NCI-H2081 treated with DMSO at 0.1 percent for 48 hours (cell line): ENCODE results near the gene PTPRG.

Experiments
- DNase-seq: peaks from one replicate; lab custom pipeline; 2025; lab: John Stamatoyannopoulos, UW

The PTPRG gene

DNA sequence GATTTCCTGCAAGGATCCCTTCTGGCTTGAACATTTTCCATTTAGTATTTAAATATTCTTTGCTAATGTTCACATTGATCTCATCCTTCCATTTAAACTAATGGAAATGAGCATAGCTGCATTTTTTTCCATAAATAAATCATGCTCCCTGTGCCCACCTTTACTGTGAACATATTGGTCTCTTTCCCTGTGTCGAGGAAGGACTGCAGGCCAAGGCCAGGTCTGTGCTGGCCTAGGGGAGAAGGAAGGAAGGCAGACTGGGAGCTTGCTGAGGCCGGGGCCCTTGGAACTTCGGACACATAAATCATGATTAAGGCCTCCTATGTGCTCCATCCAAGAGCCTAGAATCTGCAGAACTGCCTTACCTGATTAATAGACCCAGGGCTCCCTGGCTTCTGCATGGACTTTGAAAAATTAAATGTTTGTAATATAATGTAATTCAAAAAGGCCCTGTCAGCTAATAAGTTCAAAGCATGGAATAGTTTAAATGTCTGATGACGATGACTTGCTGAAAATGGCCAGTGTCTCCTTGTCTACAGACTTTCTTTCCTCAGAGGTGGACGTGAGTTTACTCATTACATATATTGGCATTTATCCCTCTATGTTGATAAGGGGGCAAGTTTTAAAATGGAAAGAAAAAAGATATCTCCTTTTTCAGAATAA, 636.1 kb downstream of the PTPRG start:
- no peak for DNase-seq

DNA sequence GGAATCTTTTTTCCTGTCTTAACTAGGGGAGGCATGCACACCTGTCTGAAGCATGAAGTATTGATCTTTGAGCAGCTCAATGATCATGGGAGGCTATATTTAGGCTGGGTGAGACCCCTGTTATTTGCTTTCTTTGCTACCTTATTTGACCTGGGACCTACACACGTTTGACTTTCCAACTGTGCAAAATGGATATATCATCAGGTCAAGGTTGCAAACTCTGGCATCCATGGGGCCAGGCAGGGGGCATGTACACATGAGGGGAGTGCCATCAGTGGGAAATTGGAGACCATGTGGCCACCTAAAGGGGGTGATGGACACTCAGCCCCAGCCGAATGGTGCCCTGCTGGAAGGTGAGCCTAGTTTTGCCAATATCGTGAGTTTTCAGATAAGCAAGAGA, 637.8 kb downstream of the PTPRG start:
- no peak for DNase-seq

DNA sequence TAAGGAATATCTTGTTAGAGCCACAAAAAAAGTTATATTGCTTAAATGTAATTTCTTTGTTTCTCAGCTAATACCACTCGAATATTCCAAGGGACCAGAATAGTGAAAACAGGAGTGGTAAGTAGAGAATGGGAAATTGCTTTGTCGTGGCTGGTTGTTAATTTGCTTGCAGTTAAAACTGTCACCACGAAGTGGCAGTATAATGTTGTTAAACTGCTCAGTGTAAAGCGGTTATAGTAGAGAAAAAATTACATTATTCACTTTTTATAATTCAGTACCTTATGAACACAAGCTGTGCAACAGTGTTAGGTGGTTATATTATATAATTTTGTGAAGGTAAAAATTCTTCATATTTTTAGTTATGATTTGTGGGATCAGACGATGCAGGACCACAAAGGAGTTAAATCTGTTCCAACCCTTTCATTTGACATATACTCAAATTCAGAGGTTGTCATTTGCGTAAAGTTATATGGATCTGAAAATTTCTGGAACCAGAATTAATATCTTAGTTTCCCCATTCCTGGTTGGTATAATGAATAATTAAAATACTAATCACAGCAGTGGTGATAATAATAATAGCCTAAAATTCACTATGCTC, 640.2 kb downstream of the PTPRG start:
- no peak for DNase-seq

DNA sequence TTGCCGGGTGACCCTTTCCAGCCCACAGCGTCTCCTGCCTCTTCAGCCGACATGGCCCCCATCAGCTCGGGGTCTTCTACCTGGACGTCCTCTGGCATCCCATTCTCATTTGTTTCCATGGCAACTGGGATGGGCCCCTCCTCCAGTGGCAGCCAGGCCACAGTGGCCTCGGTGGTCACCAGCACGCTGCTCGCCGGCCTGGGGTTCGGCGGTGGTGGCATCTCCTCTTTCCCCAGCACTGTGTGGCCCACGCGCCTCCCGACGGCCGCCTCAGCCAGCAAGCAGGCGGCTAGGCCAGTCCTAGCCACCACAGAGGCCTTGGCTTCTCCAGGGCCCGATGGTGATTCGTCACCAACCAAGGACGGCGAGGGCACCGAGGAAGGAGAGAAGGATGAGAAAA, 641.8 kb downstream of the PTPRG start:
- no peak for DNase-seq

DNA sequence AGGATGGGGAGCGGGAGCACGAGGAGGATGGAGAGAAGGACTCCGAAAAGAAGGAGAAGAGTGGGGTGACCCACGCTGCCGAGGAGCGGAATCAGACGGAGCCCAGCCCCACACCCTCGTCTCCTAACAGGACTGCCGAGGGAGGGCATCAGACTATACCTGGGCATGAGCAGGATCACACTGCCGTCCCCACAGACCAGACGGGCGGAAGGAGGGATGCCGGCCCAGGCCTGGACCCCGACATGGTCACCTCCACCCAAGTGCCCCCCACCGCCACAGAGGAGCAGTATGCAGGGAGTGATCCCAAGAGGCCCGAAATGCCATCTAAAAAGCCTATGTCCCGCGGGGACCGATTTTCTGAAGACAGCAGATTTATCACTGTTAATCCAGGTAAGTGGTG, 642.2 kb downstream of the PTPRG start:
- no peak for DNase-seq

DNA sequence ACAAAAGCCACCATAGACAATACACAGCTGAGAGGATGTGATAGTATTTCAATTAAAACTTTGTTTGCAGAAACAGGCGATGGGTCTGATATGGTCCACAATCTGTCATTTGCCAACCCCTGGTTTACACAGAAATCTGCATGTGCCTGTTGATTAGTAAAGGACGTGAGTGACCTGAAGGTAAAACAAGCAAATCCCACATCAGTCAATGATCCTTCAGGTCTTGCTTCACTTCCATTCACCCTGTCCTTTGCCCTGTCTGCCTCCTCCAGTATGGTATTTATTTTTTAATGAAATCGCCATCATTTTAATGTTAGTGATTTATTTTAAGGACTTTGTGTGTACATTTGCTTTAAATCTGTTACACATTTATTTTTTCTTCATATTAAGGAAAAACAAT, 645.8 kb downstream of the PTPRG start:
- DNase-seq: no peak

DNA sequence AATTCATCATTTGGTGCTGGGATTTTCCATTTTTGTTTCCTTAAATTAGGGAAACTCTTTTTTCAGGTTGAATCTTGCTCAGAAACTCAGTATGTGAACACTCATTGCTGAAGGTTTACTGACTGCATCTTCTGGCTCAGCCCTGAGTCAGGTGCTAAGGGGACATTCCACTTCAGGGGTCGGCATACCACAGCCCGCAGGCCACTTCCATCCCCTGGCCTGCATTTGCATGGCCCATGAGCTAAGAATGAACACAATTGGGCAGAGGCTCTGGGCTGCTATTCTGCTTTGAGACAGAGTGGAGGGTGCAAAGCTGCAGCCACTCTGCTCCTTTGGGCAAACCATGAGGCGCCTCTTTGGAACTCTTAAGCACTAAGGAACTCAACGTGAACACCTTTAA, 647.0 kb downstream of the PTPRG start:
- no peak for DNase-seq

DNA sequence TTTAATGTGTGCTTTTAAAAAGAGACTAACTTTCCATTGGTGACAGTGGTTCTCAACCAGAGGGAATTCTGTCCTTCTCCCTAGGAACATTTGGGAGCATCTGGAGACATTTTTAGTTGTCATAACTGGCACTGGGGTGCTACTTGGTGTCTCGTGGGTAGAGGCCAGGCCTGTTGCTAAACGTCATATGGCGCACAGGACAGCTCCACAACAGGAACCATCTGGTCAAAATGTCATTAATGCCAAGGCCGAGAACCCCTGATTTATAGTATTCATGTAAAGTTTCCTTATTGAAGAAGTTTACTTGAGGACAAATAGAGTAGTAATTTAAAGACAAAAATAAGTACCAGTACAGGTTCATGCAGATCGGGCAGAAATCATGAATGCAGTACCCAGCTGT, 647.7 kb downstream of the PTPRG start:
- no peak for DNase-seq

DNA sequence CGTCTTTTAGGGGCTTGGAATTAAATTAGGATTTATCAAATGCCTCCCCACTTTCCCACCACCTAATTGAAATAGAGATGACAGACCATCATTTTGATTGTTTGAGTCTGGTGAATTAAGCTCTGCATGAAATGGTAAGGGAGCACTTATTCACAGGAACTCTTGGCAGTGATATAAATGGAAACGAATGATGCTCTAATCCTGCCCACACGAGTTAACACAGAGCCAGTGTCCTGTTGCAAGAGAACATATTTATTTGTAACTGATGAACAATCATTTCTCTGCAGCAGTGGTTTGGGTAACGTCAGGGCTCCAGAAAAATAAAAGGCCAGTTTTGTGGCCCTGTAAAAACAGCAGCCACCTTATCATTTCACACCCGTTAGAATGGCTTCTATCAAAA, 648.6 kb downstream of the PTPRG start:
- DNase-seq: no peak

DNA sequence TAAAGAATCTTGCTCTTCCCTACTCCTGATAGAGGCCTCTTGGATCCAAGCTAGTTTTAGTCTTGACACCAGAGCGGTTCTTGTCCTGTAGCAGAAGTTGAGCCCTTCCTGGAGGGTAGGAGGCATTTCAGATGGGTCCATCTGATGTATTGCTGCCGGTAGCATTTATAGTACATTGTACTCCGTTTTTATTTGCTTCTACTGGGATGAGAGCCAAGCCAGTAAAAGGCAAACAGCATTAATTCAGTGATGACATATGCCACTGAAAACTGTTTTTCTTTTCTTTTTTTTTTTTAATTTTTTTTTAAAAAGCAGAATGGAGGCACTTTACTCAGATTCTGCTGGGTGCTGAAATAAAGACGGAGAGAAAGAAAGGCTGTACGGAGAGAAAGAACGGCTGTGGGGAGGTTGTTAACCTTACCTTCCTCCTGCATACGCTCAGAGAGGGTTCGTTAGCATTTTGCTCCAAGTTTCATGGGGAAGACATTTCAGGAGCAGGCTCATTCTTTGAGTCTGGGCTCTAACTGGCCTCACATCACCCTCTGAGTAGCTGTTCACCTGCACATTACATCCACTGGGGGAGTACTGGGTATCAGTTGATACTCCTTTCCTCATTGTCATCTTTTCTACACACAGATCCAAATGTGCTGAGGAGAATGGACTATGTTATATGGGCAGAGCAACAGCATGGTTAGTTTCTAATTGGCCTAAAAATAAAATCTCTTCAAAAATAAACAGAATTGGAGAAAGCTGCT, 650.5 kb downstream of the PTPRG start:
- peak; percentile 52 for DNase-seq

DNA sequence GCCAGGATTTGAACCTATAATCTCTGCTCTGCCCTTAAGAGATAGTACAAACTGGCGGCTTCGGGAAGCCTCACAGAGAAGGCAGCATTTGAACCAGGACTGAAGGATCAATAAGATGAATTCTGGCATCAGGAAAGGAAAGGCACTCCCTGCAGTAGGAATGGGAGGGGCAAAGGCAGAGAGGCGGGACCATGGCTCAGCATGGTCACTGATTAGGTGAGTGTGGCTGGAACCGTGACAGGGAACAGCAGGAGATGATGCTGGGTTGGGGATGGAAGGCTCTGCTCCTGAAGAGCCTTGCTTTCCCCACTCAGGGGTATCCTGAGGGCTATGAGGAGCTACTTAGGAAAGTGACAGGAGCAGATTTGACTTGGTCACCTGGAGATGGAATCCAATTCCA, 653.5 kb downstream of the PTPRG start:
- DNase-seq: no peak

DNA sequence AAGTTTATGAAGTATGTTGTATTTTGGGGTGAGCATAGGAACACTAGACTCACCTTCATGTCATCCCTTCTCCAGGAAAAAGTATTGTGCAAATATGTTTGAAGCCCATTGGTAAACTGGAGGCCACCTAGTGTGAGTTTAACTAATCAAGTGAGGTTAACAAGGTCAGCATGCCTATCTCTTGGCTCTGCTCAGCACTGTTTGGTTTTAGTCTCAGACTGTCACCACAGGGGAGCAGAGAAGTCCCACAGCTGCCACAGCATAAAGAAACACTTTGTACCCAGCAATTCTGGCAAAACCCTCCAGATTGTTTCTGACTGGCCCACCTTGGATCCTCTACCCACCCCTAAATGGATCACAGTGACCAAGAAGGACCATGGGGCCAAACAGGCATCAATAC, 659.2 kb downstream of the PTPRG start:
- no peak for DNase-seq

DNA sequence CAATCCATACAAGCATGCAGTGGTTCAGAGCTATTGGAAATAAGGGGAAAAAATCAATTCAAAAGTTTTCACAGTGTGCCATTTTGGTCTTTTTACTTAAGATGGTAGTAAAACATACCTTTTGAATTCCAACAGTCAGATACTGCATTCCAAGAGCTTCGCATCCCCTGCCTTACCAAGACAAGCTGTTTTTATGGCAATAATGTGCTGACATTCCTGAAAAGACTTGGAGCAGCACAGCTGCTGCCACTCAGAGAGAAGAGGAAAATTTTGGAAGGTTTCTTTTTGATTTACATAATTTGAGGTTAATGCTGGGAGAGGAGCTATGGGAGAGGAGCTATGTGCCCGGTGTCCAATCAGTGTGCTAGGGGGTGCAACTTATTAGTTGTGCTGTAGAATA, 663.7 kb downstream of the PTPRG start:
- DNase-seq: no peak

DNA sequence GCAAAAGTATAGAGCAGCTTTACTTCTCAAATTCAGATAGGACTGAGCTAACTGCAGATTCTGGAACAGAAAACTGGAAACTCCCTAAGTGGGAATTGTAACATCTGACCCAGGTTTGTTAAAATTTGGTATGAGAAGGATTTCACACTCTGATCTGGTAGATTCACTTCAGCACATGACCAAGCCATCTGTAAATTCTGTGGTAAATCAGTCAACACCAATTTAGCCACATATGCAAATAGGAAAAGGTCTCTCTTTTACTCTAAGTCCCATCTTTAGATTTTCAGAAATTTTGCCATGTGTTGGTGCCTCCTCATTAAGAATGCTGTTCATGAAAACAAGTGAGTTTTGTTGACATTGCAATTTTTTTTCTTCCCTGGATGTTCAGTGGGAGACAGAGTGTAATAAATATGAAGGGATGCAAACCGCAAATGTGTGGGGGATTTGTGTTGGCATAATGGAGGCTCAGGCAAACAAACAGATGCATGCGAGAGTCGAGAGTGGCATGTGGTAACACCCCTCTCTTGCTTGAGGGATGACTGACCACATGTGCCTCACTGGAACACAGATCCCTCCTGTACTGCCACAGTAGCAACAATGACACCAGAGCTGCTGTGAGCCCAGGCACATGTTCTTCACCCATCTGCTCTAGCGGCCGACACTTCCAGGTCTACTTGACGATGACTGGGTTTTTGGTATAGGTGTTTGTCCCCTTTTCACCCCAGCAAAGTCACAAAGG, 665.4 kb downstream of the PTPRG start:
- no peak for DNase-seq

DNA sequence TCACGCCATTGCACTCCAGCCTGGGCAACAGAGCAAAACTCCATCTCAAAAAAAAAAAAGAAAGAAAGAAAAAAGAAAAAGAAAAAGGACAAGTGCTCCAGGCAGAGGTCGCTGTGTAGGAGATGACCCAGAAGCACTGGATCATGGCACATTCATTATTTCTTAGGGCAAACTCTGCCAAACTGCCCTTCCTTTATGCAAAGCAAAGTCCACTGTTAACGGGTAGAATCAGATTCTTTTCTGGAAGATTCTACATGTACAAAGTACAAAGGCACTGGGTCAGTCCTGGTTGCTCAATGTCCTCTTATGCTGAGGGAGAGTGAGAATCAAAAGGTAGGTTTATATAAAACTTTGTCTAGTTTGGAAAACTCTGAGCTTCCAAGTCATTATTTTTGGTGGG, 667.1 kb downstream of the PTPRG start:
- no peak for DNase-seq

DNA sequence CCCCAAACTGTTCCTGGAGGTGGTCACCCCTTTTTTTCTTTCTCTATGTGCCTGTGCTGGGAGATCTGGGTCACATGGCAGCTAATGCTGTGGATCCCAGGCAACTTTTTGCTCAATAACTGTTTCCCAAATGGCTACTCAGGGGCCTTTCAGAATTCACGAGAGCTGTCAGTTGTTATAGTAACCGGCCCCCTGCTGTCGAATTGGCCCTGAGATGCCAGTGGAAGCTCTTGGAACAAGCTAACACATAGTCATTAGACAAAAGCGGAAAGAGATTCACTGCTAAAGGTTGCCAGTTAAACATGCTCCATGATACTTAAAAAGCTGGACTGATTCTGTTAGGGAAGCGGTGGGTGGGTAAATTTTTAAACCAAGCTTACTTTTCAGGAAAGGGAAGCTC, 667.8 kb downstream of the PTPRG start:
- DNase-seq: no peak

DNA sequence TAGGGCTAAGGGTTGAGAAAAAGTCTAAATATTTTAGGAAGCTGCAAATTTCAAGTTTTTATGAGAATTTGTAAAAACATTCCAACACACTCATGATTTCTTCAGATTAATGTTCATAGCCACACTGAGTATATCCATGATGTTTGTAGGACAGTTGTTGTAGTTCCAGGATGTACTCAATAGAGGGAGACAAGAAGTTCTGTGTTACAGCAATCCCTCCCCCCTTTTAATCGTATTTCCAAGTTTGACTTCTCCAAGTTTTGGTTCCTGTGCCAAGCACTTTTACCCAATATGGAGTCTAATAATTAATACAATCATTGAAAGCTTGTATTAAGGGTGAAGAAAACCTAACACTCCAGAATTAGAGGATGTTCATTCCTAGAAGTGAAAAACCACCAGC, 668.5 kb downstream of the PTPRG start:
- no peak for DNase-seq

DNA sequence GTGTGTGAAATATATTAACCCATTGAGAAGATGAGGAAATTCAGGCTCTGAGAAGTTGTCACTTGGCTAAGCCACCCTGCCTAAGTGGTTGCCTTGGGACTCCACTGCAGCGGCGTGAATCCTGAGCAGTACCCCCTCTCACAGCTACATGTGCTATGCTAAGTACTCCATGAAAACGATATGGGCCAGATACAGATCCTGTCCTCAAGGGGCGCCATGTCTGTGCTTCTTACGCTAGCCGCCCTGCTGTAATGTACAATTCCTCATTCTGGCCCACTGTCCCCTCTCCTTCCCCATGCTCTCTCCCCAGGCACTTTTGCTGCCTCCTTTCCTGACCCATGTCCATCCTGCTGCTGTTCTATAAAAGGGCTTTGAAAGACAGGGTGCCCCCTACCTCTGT, 671.7 kb downstream of the PTPRG start:
- DNase-seq: no peak

DNA sequence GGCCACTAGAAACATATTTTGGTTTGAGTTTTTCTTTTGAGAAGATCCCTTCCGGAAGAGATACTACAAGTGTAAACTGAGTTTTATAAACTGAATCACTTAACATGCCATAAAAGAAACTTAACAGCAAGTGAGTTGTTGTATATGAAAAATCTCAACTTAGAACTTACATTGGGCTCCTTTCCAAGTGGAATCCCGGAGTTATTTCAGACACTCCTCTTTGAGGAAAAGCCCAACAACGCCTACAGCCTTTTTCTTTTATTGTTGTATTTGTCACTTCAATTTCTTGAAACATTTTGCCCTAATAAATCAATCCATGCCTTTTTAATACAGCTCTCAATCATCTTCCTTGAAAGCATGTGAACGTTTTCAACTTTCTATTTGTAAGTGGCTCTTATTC, 674.6 kb downstream of the PTPRG start:
- no peak for DNase-seq

DNA sequence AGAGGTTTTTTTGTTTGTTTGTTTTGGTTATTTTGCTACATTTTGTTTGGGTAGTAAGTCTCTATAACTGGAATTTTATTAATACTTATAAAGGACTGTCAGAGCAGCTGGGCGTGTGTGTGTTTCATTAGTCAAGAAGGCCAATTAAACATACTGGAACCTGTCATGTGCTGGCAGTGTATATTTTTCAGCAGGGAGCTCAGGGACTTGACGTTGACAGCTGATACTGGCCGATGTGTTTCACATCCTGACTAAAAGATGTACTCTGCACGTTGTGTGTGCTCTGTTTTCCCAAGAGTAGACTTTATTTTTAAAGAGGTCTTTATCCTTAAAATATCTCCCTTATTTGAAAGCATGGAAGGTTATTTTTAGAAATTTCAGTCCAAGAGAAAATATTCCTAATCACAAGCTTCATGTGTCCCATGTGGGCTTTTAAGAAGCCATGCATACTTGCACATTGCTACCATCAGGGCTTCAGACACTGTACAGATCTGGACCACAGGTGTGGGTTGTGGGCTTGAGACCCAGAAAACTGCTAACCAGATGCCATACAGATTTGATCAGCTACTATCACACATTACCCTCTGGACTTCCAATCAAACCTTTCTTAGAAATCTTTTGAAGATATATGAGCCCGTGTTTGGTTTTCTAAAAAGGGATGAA, 676.0 kb downstream of the PTPRG start:
- no peak for DNase-seq

DNA sequence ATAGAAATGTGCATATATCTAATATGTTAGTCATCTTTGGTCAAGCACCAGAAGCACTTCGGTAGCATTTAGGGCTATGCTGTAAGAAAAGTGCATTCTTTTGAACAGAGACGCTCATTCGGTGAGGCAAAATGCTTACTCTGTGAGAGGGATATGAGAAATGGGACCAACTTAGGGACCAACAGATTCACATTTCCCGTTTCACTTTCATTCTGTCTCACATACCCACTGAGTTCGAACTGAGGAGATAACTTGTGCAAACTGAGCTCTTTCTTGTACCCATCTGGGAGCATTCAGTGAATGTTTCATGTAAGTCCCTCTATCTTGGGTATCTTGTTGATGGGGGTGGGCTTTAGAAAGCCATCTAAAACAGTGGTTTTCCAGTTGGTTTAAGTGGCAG, 676.6 kb downstream of the PTPRG start:
- DNase-seq: no peak

DNA sequence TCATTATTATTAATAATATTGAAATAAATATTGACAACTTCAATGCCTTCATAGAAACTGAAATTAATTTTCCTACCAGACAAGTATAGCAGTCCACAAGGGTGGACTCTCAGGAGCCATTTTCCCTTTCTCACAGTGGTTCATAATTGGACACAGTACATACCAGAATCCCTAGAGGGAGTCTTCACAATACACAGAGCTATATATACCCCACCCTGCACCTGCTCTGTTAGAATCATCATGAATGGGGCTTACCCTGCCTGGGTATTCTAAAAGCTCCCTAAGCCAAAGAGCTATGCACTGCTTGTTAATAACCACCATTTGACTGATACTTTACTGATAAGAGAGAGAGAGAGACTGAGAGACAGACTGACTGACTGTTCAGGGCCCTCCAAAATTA, 677.1 kb downstream of the PTPRG start:
- DNase-seq: no peak
